A673 (cell line): ENCODE results near the gene APOC3. TPM values are rescaled to one million over a fixed set of nuclear protein-coding genes. Genes with fewer than 3 reads are reported as not detected.

Experiments
- Bru-seq: library from RNA; stranded (reverse); fragments of 400-500 nt; gene quantifications from one replicate; lab custom pipeline; 2021; lab: Mats Ljungman, UMichigan
- BruChase-seq, 2 experiments: library from RNA; stranded (reverse); fragments of 400-500 nt; gene quantifications; one replicate each; lab custom pipeline; 2021; lab: Mats Ljungman, UMichigan
- BruUV-seq: library from RNA; stranded (reverse); fragments of 400-500 nt; replicated peaks from 2 replicates; lab custom pipeline; 2021; lab: Mats Ljungman, UMichigan
- CTCF ChIA-PET: fragments of 300-600 bp; sonication (Branson Sonifier 250); formaldehyde crosslinking; loops from one replicate; lab custom pipeline; 2022; ENCODE audit warnings: antibody characterized with exemption; lab: Charles Lee
- POLR2A ChIA-PET: fragments of 300-600 bp; sonication (Branson Sonifier 250); formaldehyde crosslinking; loops from one replicate; lab custom pipeline; 2022; ENCODE audit warnings: antibody characterized with exemption; ENCODE audit not compliant: low non-redundant PET; lab: Charles Lee
- DNase-seq: peaks from one replicate; pipeline ENCODE4 v3.0.0-alpha.2; 2015; ENCODE audit warnings: low spot score
- H3K27ac ChIP-seq: fragments of 200-600 bp; sonication (generic); 2 replicates; pipeline ENCODE4 v1.5.1; 2016; ENCODE audit warnings: mixed run types, low read depth, mild to moderate bottlenecking, mixed read lengths, antibody characterized with exemption, low read length; ENCODE audit not compliant: poor library complexity, severe bottlenecking
- H3K27me3 ChIP-seq: fragments of 200-600 bp; sonication (generic); replicated peaks from 2 replicates; pipeline ENCODE4 v1.6.1; 2017; ENCODE audit warnings: mixed run types, low read depth, mild to moderate bottlenecking, mixed read lengths, antibody characterized with exemption, low read length; ENCODE audit not compliant: insufficient read depth, poor library complexity
- H3K36me3 ChIP-seq: fragments of 200-600 bp; sonication (generic); 2 replicates; pipeline ENCODE4 v1.6.1; 2016; ENCODE audit warnings: mixed run types, mild to moderate bottlenecking, mixed read lengths, antibody characterized with exemption, low read length; ENCODE audit not compliant: insufficient read depth, poor library complexity, severe bottlenecking
- H3K4me1 ChIP-seq: fragments of 200-600 bp; sonication (generic); 2 replicates; pipeline ENCODE4 v1.6.1; 2017; ENCODE audit warnings: mixed run types, mild to moderate bottlenecking, mixed read lengths, antibody characterized with exemption, low read length; ENCODE audit not compliant: insufficient read depth, poor library complexity, severe bottlenecking
- H3K4me3 ChIP-seq: fragments of 200-600 bp; sonication (generic); 2 replicates; pipeline ENCODE4 v1.5.1; 2016; ENCODE audit warnings: low read depth, mixed run types, mild to moderate bottlenecking, mixed read lengths, low read length; ENCODE audit not compliant: poor library complexity, severe bottlenecking
- H3K9me3 ChIP-seq: fragments of 200-600 bp; sonication (generic); 2 replicates; pipeline ENCODE4 v1.6.1; 2016; ENCODE audit warnings: mixed run types, low read depth, mild to moderate bottlenecking, mixed read lengths, antibody characterized with exemption, low read length; ENCODE audit not compliant: poor library complexity, severe bottlenecking
- EZH2 ChIP-seq: fragments of 200-600 bp; sonication (generic); IDR thresholded peaks from 2 replicates; pipeline ENCODE4 v1.6.1; 2017; ENCODE audit warnings: borderline replicate concordance, low read depth, mild to moderate bottlenecking, mixed read lengths, antibody characterized with exemption, low read length; ENCODE audit not compliant: poor library complexity, severe bottlenecking
- intact Hi-C: fragments of 100-400 bp; cut with micrococcal nuclease; formaldehyde crosslinking; loops from one replicate; pipeline ENCODE4 v1.10.0; 2022; ENCODE audit not compliant: unreplicated experiment
- long read RNA-seq: library from polyadenylated mRNA; stranded (forward); transcript quantifications from one replicate; pipeline ENCODE4 v2.0.0, GENCODE V29; 2022
- total RNA-seq: library from RNA; stranded (reverse); gene quantifications from 2 replicates; pipeline ENCODE4 v1.2.3, GENCODE V29; 2021
- TF ChIP-seq, protein P1 (sequence below): fragments of 300-800, 200-600 bp; sonication (generic); conservative IDR thresholded peaks from 2 replicates; pipeline ENCODE4 v1.5.1; 2017; ENCODE audit warnings: low read depth, mild to moderate bottlenecking, antibody characterized with exemption, low read length, moderate library complexity, mixed read lengths

Gene APOC3
- total RNA-seq: not detected in 2 replicates
- Bru-seq, nascent RNA: not detected
- BruChase-seq, experiment 1, labeled RNA remaining after a 2-hour chase: not detected
- BruChase-seq, experiment 2, labeled RNA remaining after a 6-hour chase: not detected
- long read RNA-seq: 0 reads

DNA sequence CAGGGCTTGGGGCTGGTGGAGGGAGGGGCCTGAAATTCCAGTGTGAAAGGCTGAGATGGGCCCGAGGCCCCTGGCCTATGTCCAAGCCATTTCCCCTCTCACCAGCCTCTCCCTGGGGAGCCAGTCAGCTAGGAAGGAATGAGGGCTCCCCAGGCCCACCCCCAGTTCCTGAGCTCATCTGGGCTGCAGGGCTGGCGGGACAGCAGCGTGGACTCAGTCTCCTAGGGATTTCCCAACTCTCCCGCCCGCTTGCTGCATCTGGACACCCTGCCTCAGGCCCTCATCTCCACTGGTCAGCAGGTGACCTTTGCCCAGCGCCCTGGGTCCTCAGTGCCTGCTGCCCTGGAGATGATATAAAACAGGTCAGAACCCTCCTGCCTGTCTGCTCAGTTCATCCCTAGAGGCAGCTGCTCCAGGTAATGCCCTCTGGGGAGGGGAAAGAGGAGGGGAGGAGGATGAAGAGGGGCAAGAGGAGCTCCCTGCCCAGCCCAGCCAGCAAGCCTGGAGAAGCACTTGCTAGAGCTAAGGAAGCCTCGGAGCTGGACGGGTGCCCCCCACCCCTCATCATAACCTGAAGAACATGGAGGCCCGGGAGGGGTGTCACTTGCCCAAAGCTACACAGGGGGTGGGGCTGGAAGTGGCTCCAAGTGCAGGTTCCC is at the start of gene APOC3:
APOC3 (plus strand) TSS at position 383 of the 659 bp plus-strand sequence. CDS start 676 bp downstream, outside the sequence.
- Histone ChIP-seq H3K4me3 (no peak within 1 kb of the TSS), H3K9me3 (no peaks in the 10 kb centered on the region), H3K4me1 (peaks cover 6% of the 10 kb centered on the region), H3K27me3 (no peaks in the 10 kb centered on the region), H3K36me3 (no peaks in the 10 kb centered on the region), H3K27ac (no peak within 1 kb of the TSS)
- intact Hi-C loops: no loop called here
- CTCF ChIA-PET: no interaction called here
- POLR2A ChIA-PET: no interaction called here
- no TSS peak for BruUV-seq
- DNase-seq: peak; percentile 30
- TF ChIP-seq, protein P1, sequence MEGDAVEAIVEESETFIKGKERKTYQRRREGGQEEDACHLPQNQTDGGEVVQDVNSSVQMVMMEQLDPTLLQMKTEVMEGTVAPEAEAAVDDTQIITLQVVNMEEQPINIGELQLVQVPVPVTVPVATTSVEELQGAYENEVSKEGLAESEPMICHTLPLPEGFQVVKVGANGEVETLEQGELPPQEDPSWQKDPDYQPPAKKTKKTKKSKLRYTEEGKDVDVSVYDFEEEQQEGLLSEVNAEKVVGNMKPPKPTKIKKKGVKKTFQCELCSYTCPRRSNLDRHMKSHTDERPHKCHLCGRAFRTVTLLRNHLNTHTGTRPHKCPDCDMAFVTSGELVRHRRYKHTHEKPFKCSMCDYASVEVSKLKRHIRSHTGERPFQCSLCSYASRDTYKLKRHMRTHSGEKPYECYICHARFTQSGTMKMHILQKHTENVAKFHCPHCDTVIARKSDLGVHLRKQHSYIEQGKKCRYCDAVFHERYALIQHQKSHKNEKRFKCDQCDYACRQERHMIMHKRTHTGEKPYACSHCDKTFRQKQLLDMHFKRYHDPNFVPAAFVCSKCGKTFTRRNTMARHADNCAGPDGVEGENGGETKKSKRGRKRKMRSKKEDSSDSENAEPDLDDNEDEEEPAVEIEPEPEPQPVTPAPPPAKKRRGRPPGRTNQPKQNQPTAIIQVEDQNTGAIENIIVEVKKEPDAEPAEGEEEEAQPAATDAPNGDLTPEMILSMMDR: no peak
- no peak for TF ChIP-seq EZH2

DNA sequence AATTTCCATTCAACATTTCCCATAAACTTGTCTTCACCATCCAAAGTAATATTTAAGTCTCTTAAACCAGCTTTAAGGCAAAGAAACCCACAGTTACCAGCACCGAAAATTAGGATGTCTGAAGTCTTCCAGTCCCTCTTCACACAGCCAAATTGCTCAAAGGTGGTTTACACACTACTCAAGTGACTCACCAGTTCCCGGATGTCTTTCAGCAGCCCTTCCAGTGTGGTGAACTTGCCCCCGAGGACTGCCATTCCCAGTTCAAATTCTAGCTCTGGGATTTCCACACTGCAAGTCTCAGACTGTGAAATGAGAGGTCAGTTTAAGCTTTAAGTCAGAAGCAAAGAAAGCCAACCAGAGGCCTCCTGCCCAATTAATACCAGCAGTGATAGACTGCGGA is 47.0 kb upstream of the APOC3 start:
- Histone ChIP-seq H3K4me1 (no peaks in the 10 kb centered on the region), H3K27me3 (no peaks in the 10 kb centered on the region), H3K27ac (no peak overlapping the region), H3K36me3 (peaks cover 84% of the 10 kb centered on the region), H3K9me3 (no peaks in the 10 kb centered on the region), H3K4me3 (no peak overlapping the region)
- DNase-seq: no peak
- ChIA-PET CTCF (no interaction called here), POLR2A (no interaction called here)
- intact Hi-C loops: no loop called here
- TF ChIP-seq, protein P1: no peak
- no peak for TF ChIP-seq EZH2
- no TSS peak for BruUV-seq

DNA sequence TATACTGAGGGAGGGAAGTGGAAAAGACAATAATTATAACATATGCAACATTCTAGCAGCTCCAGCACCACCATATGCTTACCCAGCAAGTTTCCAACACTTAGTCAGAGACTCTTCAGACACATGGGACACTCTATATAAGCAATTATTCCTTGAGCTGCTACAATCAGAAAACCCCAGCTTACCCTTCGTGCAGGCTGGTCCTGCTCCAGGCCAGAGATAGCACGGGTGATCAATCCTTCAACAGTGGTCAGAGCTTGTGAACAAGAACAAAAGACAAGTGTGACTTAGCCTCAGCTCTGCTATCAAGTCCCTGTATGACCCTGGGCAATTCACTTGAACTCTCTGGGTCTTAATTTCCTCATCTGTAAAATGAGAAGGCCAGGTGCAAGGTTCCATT is 43.4 kb upstream of the APOC3 start:
- no TSS peak for BruUV-seq
- TF ChIP-seq, protein P1: no peak
- TF ChIP-seq EZH2: no peak
- peaks cover 4% of the 10 kb centered on the region for H3K4me1 ChIP-seq
- ChIA-PET CTCF (interaction anchor here (2.1 kb wide), 1 partner anchor 50 kb away, joined by 9 read pairs; no protein-coding TSS in a partner anchor), POLR2A (no interaction called here)
- no peaks in the 10 kb centered on the region for H3K27me3 ChIP-seq
- H3K4me3 ChIP-seq: peak overlapping the region; percentile 94
- H3K9me3 ChIP-seq: no peaks in the 10 kb centered on the region
- DNase-seq: no peak
- peaks cover 51% of the 10 kb centered on the region for H3K36me3 ChIP-seq
- intact Hi-C loops: no loop called here
- H3K27ac ChIP-seq: no peak overlapping the region
